WERI-Rb-1 (cell line): ENCODE measurements around the gene ULBP1.

Source experiments
- DNase-seq: peaks from one replicate; pipeline ENCODE4 v3.0.0-alpha.2; 2020
- H3K27ac ChIP-seq: fragments of 250-450 bp; sonication (Bioruptor Pico); 2 replicates; pipeline ENCODE4 v1.5.1; 2020; ENCODE audit warnings: mild to moderate bottlenecking, moderate library complexity
- H3K27me3 ChIP-seq: fragments of 250-450 bp; sonication (Bioruptor Pico); 2 replicates; pipeline ENCODE4 v1.5.1; 2021; ENCODE audit warnings: mild to moderate bottlenecking, low read depth, moderate library complexity; ENCODE audit not compliant: insufficient read depth, severe bottlenecking
- H3K36me3 ChIP-seq: fragments of 250-450 bp; sonication (Bioruptor Pico); 2 replicates; pipeline ENCODE4 v1.5.1; 2020; ENCODE audit warnings: mild to moderate bottlenecking, moderate library complexity
- H3K4me3 ChIP-seq: 2 replicates; pipeline ENCODE4 v1.5.1; 2011; ENCODE audit warnings: low read depth, mild to moderate bottlenecking, control low read depth, low read length
- H3K9me3 ChIP-seq: fragments of 250-450 bp; sonication (Bioruptor Pico); 2 replicates; pipeline ENCODE4 v1.5.1; 2021; ENCODE audit warnings: mild to moderate bottlenecking, moderate library complexity; ENCODE audit not compliant: severe bottlenecking
- TF ChIP-seq, protein P1 (sequence below): IDR thresholded peaks from 2 replicates; pipeline ENCODE4 v1.5.1; 2011; ENCODE audit warnings: low read depth, mild to moderate bottlenecking, control low read depth, inconsistent platforms, low read length

ULBP1 gene

DNA sequence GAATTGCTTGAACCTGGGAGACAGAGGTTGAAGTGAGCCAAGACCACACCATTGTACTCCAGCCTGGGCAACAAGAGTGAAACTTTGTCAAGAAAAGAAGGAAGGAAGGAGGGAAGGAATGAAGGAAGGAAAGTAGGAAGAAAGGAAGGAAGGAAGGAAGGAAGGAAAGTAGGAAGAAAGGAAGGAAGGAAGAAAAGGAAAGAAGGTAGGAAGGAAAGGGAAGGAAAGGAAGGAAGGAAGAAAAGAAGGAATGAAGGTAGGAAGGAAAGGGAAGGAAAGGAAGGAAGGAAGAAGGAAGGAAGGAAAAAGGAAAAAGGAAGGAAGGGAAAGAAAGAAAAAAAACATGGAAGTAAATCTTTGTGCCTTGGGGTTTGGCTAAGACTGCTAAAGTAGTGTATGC, 11.7 kb downstream of the ULBP1 start:
- H3K36me3 ChIP-seq: no peaks in the 10 kb centered on the region
- TF ChIP-seq, protein P1, sequence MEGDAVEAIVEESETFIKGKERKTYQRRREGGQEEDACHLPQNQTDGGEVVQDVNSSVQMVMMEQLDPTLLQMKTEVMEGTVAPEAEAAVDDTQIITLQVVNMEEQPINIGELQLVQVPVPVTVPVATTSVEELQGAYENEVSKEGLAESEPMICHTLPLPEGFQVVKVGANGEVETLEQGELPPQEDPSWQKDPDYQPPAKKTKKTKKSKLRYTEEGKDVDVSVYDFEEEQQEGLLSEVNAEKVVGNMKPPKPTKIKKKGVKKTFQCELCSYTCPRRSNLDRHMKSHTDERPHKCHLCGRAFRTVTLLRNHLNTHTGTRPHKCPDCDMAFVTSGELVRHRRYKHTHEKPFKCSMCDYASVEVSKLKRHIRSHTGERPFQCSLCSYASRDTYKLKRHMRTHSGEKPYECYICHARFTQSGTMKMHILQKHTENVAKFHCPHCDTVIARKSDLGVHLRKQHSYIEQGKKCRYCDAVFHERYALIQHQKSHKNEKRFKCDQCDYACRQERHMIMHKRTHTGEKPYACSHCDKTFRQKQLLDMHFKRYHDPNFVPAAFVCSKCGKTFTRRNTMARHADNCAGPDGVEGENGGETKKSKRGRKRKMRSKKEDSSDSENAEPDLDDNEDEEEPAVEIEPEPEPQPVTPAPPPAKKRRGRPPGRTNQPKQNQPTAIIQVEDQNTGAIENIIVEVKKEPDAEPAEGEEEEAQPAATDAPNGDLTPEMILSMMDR: no peak
- H3K27me3 ChIP-seq: peaks cover 35% of the 10 kb centered on the region
- H3K4me3 ChIP-seq: no peak overlapping the region
- no peak for DNase-seq
- H3K27ac ChIP-seq: no peak overlapping the region
- H3K9me3 ChIP-seq: no peaks in the 10 kb centered on the region

DNA sequence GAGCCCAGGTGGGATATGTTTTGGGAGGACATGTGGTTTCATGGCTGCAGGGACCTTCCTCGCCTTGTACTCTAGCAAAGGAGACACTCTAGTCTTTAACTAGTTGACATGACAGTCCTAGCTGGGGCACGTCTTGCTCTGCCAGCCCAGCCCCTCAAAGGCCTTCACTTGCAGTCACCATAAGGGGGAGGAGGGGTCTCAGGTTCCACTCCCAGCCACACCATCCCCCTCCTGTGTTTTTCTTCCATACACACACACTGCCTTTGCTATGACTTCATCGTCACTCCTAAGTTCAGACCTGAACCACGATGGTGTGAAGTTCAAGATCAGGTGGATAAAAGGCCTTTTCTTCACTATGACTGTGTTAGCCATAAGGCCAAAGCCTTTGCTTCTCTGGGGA, 13.5 kb downstream of the ULBP1 start:
- Histone ChIP-seq H3K27me3 (peaks cover 48% of the 10 kb centered on the region), H3K9me3 (no peaks in the 10 kb centered on the region), H3K36me3 (no peaks in the 10 kb centered on the region), H3K4me3 (no peak overlapping the region), H3K27ac (no peak overlapping the region)
- no peak for DNase-seq
- TF ChIP-seq, protein P1: no peak

DNA sequence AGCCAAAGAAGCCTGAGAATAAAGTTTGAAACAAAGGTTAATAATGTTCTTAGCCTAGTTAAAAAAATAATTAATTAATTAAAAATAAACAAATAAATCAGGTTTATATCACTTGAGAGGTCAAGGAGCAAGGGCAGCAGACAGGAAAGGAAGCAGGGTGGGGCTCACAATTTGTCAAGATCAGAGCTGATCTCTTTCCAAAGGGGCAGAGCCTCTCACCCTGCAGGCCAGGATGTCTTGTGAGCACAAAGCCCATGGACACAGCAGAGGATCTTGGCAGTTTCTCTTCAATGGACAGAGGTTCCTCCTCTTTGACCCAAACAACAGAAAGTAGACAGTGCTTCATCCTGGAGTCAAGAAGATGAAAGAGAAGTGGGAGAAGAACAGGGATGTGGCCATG, 14.9 kb downstream of the ULBP1 start:
- no peak overlapping the region for H3K27ac ChIP-seq
- H3K27me3 ChIP-seq: peaks cover 54% of the 10 kb centered on the region
- no peaks in the 10 kb centered on the region for H3K36me3 ChIP-seq
- no peaks in the 10 kb centered on the region for H3K9me3 ChIP-seq
- no peak for DNase-seq
- no peak overlapping the region for H3K4me3 ChIP-seq
- TF ChIP-seq, protein P1: no peak

DNA sequence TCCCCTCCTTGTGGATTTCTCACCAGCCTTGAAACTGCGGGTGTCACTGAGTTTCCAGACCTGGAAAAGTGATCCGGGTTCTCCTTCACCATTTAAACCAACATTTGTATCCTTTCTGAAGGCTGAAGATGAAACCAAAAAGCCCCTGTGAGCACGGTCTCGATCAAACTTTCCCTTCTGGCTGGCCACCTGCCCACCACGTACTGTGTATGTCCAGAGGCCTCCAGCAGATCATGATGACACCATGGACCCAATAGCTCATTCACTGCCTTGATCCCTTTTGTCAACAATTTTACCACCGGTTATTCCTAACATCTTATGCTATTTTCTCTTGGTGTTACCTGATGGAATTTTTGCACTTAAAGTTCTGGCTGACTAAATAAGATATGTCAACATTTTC, 15.6 kb downstream of the ULBP1 start:
- no peak for DNase-seq
- Histone ChIP-seq H3K27ac (no peak overlapping the region), H3K9me3 (no peaks in the 10 kb centered on the region), H3K36me3 (no peaks in the 10 kb centered on the region), H3K27me3 (peaks cover 54% of the 10 kb centered on the region), H3K4me3 (no peak overlapping the region)
- TF ChIP-seq, protein P1: no peak

DNA sequence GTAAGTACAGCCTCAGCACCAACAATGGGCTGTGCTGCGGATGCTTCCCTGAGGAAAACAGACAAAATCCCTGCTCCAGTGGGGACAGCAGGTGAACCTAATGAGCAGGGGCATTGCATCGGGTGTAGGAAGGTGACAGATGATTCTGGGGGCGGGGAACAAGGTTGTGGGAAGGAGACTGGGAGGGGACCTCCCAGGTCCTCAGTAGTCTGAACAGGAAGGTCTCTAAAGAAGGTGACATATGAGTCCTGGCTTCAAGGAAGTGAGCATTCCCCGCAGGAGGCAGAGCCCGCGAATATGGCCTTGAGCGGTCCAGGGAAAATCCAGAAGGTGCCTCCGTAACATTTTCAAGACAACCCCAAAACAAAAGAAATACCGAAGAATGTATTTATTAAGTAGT, 19.4 kb downstream of the ULBP1 start:
- H3K27me3 ChIP-seq: peaks cover 66% of the 10 kb centered on the region
- no peak overlapping the region for H3K4me3 ChIP-seq
- no peaks in the 10 kb centered on the region for H3K36me3 ChIP-seq
- no peaks in the 10 kb centered on the region for H3K9me3 ChIP-seq
- H3K27ac ChIP-seq: no peak overlapping the region
- DNase-seq: no peak
- TF ChIP-seq, protein P1: no peak

DNA sequence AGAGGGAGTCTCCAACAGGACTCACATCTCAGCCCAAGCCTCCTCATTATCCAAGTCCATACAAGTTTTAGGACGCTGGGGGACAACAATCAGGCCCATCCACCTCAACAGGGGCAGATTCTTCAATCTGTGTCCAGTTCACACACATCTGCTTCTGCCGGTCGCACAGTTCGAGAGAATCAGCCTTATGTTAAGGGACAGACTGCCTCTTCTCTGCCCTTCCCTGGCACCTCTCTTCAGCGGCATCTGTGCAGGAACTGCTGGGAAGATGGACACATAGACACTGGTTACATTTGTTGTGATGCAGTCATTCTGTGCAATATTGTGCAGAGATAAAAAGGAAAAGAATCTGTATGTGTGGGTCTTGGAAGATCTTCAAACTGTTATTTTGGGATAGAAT, 21.0 kb downstream of the ULBP1 start:
- Histone ChIP-seq H3K36me3 (no peaks in the 10 kb centered on the region), H3K27ac (no peak overlapping the region), H3K4me3 (no peak overlapping the region), H3K27me3 (peaks cover 76% of the 10 kb centered on the region), H3K9me3 (peaks cover 2% of the 10 kb centered on the region)
- DNase-seq: no peak
- TF ChIP-seq, protein P1: no peak
